Stimulated activated CD8-positive, alpha-beta memory T cell treated with anti-CD3 and anti-CD28 coated beads, Interleukin-2, amount 100 ng/mL, for 48 hours (primary cell): ENCODE data around the gene BYSL.
"Not testable (repeated sequence)": the region's sequence is repeated elsewhere in the genome, so short reads cannot be mapped to it uniquely, and the experiment has no call there.

Experiments
- DNase-seq, 2 donors: peaks; one replicate each; pipeline ENCODE4 v3.0.0-alpha.2; 2020; ENCODE audit warnings: low read depth in 2 of 2

BYSL gene

GRCh38 chr6:41942067-41942851 is 21.0 kb downstream of the BYSL start:
- no peak for DNase-seq

- DNase-seq = not testable (repeated sequence)
Measured at GRCh38 chr6:41942882-41943281, 21.6 kb downstream of the BYSL start.

GRCh38 chr6:41943456-41943855 is 22.2 kb downstream of the BYSL start:
- no peak for DNase-seq

- DNase-seq = no peak
Measured at GRCh38 chr6:41947581-41948220, 26.4 kb downstream of the BYSL start.

GRCh38 chr6:41954668-41955067 is 33.4 kb downstream of the BYSL start:
- DNase-seq = no peak

- DNase-seq = no peak
Measured at GRCh38 chr6:41955412-41955811, 34.1 kb downstream of the BYSL start.

- DNase-seq = no peak
Measured at GRCh38 chr6:41957117-41957516, 35.8 kb downstream of the BYSL start.

- no peak for DNase-seq
Measured at GRCh38 chr6:41958022-41958856, 36.9 kb downstream of the BYSL start.

GRCh38 chr6:41960028-41960427 is 38.7 kb downstream of the BYSL start:
- no peak for DNase-seq

- no peak for DNase-seq
Measured at GRCh38 chr6:41963371-41963770, 42.1 kb downstream of the BYSL start.

GRCh38 chr6:41964201-41964887 is 43.0 kb downstream of the BYSL start:
- DNase-seq = no peak

- DNase-seq = no peak
Measured at GRCh38 chr6:41965429-41966213, 44.3 kb downstream of the BYSL start.

- DNase-seq = no peak
Measured at GRCh38 chr6:41966214-41966920, 45.1 kb downstream of the BYSL start.

GRCh38 chr6:41966961-41967311 is 45.6 kb downstream of the BYSL start:
- DNase-seq = no peak

- no peak for DNase-seq
Measured at GRCh38 chr6:41967312-41968287, 46.3 kb downstream of the BYSL start.

GRCh38 chr6:41970436-41970846 is 49.1 kb downstream of the BYSL start:
- peak; percentile 28 to 49 for DNase-seq

GRCh38 chr6:41972826-41973225 is 51.5 kb downstream of the BYSL start:
- DNase-seq = no peak

- no peak for DNase-seq
Measured at GRCh38 chr6:41974281-41974825, 53.1 kb downstream of the BYSL start.

GRCh38 chr6:41975276-41975675 is 54.0 kb downstream of the BYSL start:
- DNase-seq = no peak
